Nasal cavity respiratory epithelium epithelial cell of viscerocranial mucosa (primary cell): Measurements from ENCODE around the gene GLDC. TPM values are rescaled to one million over a fixed set of nuclear protein-coding genes. Genes with fewer than 3 reads are reported as not detected.

Experiments used
- total RNA-seq: library from RNA; depleted of rRNA; stranded (reverse); fragments of >200 nt; gene quantifications from 2 replicates; pipeline ENCODE4 v1.2.3, GENCODE V29; 2014

GLDC gene
- total RNA-seq, result 0.07 and 2.4 TPM in 2 replicates

GRCh38 chr9:6645355-6646292 is at the start of gene GLDC:
TSS of gene GLDC (minus strand) at chr9:6645729. CDS start at chr9:6645499, 230 bp downstream.

Other genes with a start within 250 kb of the GLDC start
- 53.7 and 67.3 TPM in 2 replicates for gene UHRF2, start 232.5 kb downstream of the GLDC start, total RNA-seq
- gene KDM4C, start 112.2 kb upstream of the GLDC start, total RNA-seq, result 44.1 and 53.3 TPM in 2 replicates